ENCODE measurements around the gene KIZ.
"Not testable (repeated sequence)": the region's sequence is repeated elsewhere in the genome, so short reads cannot be mapped to it uniquely, and the experiment has no call there.

Gene KIZ

GRCh38 chr20:21230686-21231085 is 104.8 kb downstream of the KIZ start:
- DNase-seq, result no peak

GRCh38 chr20:21232546-21233280 is 106.8 kb downstream of the KIZ start:
- DNase-seq, result peak; percentile 16 to 35

GRCh38 chr20:21234324-21234723 is 108.4 kb downstream of the KIZ start:
- DNase-seq, result no peak

- DNase-seq, result peak; percentile 21 to 54
Measured at GRCh38 chr20:21234806-21235483, 109.1 kb downstream of the KIZ start.

GRCh38 chr20:21235484-21236445 is 109.9 kb downstream of the KIZ start:
- DNase-seq, result peak; percentile 72

GRCh38 chr20:21237956-21238799 is 112.3 kb downstream of the KIZ start:
- DNase-seq, result no peak

GRCh38 chr20:21238818-21239536 is 113.1 kb downstream of the KIZ start:
- no peak for DNase-seq

- no peak for DNase-seq
Measured at GRCh38 chr20:21240394-21240793, 114.5 kb downstream of the KIZ start.

- DNase-seq, result peak; percentile 13 to 84
Measured at GRCh38 chr20:21241406-21241805, 115.5 kb downstream of the KIZ start.

GRCh38 chr20:21243811-21244210 is 117.9 kb downstream of the KIZ start:
- no peak for DNase-seq

GRCh38 chr20:21244808-21245207 is 118.9 kb downstream of the KIZ start:
- DNase-seq, result no peak

- no peak for DNase-seq
Measured at GRCh38 chr20:21246161-21246560, 120.3 kb downstream of the KIZ start.

GRCh38 chr20:21247603-21248095 is 121.8 kb downstream of the KIZ start:
- not testable (repeated sequence) for DNase-seq

- no peak for DNase-seq
Measured at GRCh38 chr20:21251278-21251677, 125.4 kb downstream of the KIZ start.

- no peak for DNase-seq
Measured at GRCh38 chr20:21257192-21257591, 131.3 kb downstream of the KIZ start.

GRCh38 chr20:21258411-21258810 is 132.5 kb downstream of the KIZ start:
- no peak for DNase-seq

GRCh38 chr20:21259346-21259745 is 133.5 kb downstream of the KIZ start:
- DNase-seq, result no peak

- no peak for DNase-seq
Measured at GRCh38 chr20:21262812-21263211, 136.9 kb downstream of the KIZ start.

GRCh38 chr20:21265261-21266190 is 139.6 kb downstream of the KIZ start:
- no peak for DNase-seq

- no peak for DNase-seq
Measured at GRCh38 chr20:21266191-21266536, 140.3 kb downstream of the KIZ start.
